A673 (cell line): ENCODE results near the gene HECW1.

Experiments
- CTCF ChIP-seq: fragments of 300-800, 200-600 bp; sonication (generic); conservative IDR thresholded peaks from 2 replicates; pipeline ENCODE4 v1.5.1; 2017; ENCODE audit warnings: low read depth, mild to moderate bottlenecking, antibody characterized with exemption, low read length, moderate library complexity, mixed read lengths
- EZH2 ChIP-seq: fragments of 200-600 bp; sonication (generic); IDR thresholded peaks from 2 replicates; pipeline ENCODE4 v1.6.1; 2017; ENCODE audit warnings: borderline replicate concordance, low read depth, mild to moderate bottlenecking, mixed read lengths, antibody characterized with exemption, low read length; ENCODE audit not compliant: poor library complexity, severe bottlenecking

- TF ChIP-seq EZH2, result no peak
- TF ChIP-seq CTCF, result no peak
These were observed 6.8 kb upstream of the HECW1 start for GRCh38 chr7:43105521-43106120.
